HepG2 (cell line): ENCODE data around the gene ZNF48. TPM values are rescaled to one million over a fixed set of nuclear protein-coding genes. Genes with fewer than 3 reads are reported as not detected.

Experiments
- ADNP ChIP-seq: sonication (generic); formaldehyde crosslinking; IDR thresholded peaks from 2 replicates; pipeline ENCODE4 v1.4.0; 2020; ENCODE audit warnings: missing genetic modification reagents
- ATRX ChIP-seq: sonication (generic); formaldehyde crosslinking; IDR thresholded peaks from 2 replicates; pipeline ENCODE4 v1.4.0; 2020; ENCODE audit warnings: missing genetic modification reagents, borderline replicate concordance
- HOXA5 ChIP-seq: sonication (generic); formaldehyde crosslinking; IDR thresholded peaks from 2 replicates; pipeline ENCODE4 v1.4.0; 2020; ENCODE audit warnings: missing genetic modification reagents
- MLLT10 ChIP-seq: sonication (generic); formaldehyde crosslinking; IDR thresholded peaks from 2 replicates; pipeline ENCODE4 v1.4.0; 2020; ENCODE audit warnings: missing genetic modification reagents
- PBX3 ChIP-seq: sonication (generic); formaldehyde crosslinking; IDR thresholded peaks from 2 replicates; pipeline ENCODE4 v1.8.1; 2023; ENCODE audit warnings: missing genetic modification reagents, inconsistent platforms, borderline replicate concordance
- PITX1 ChIP-seq: sonication (generic); formaldehyde crosslinking; IDR thresholded peaks from 2 replicates; pipeline ENCODE4 v1.5.1; 2020; ENCODE audit warnings: mild to moderate bottlenecking, missing genetic modification reagents
- POGK ChIP-seq: sonication (generic); formaldehyde crosslinking; conservative IDR thresholded peaks from 2 replicates; pipeline ENCODE4 v1.8.0; 2022; ENCODE audit warnings: mild to moderate bottlenecking, moderate library complexity, missing genetic modification reagents
- RBM22 ChIP-seq: fragments of 200-400 bp; formaldehyde crosslinking; optimal IDR thresholded peaks from 2 replicates; pipeline ENCODE3; 2017; ENCODE audit warnings: mild to moderate bottlenecking, low read length, moderate library complexity
- REXO4 ChIP-seq: sonication (generic); formaldehyde crosslinking; IDR thresholded peaks from 2 replicates; pipeline ENCODE4 v1.8.0; 2022; ENCODE audit warnings: missing genetic modification reagents, mild to moderate bottlenecking, borderline replicate concordance
- SATB2 ChIP-seq: sonication (generic); formaldehyde crosslinking; IDR thresholded peaks from 2 replicates; pipeline ENCODE4 v1.5.0; 2020; ENCODE audit warnings: missing genetic modification reagents
- SKI ChIP-seq: fragments of 450-650 bp; IDR thresholded peaks from one replicate; pipeline ENCODE4 v1.6.1; 2018; ENCODE audit warnings: mild to moderate bottlenecking; ENCODE audit not compliant: partially characterized antibody
- SNAPC2 ChIP-seq: sonication (generic); formaldehyde crosslinking; IDR thresholded peaks from 2 replicates; pipeline ENCODE4 v1.8.1; 2022; ENCODE audit warnings: mild to moderate bottlenecking, missing genetic modification reagents
- SP2 ChIP-seq: sonication (generic); formaldehyde crosslinking; IDR thresholded peaks from 2 replicates; pipeline ENCODE4 v1.5.1; 2020; ENCODE audit warnings: mild to moderate bottlenecking, missing genetic modification reagents
- SRSF9 ChIP-seq: fragments of 200-400 bp; formaldehyde crosslinking; IDR thresholded peaks from 2 replicates; pipeline ENCODE4 v1.6.1; 2018; ENCODE audit warnings: borderline replicate concordance, mild to moderate bottlenecking, low read depth, low read length; ENCODE audit not compliant: insufficient read depth, poor library complexity, severe bottlenecking
- ZFP62 ChIP-seq: sonication (generic); formaldehyde crosslinking; IDR thresholded peaks from 2 replicates; pipeline ENCODE4 v1.4.0; 2020; ENCODE audit warnings: missing genetic modification reagents
- ZNF101 ChIP-seq: sonication (generic); formaldehyde crosslinking; IDR thresholded peaks from 2 replicates; pipeline ENCODE4 v1.4.0; 2020; ENCODE audit warnings: mild to moderate bottlenecking, low read depth, missing genetic modification reagents, borderline replicate concordance
- ZNF331 ChIP-seq: sonication (generic); formaldehyde crosslinking; IDR thresholded peaks from 2 replicates; pipeline ENCODE4 v1.4.0; 2020; ENCODE audit warnings: missing genetic modification reagents
- ZNF484 ChIP-seq: sonication (generic); formaldehyde crosslinking; IDR thresholded peaks from 2 replicates; pipeline ENCODE4 v1.5.1; 2020; ENCODE audit warnings: mild to moderate bottlenecking, low read depth, missing genetic modification reagents, borderline replicate concordance
- ZNF639 ChIP-seq: conservative IDR thresholded peaks from 2 replicates; pipeline ENCODE4 v1.6.1; 2018; ENCODE audit warnings: missing genetic modification reagents
- ZSCAN22 ChIP-seq: sonication (generic); formaldehyde crosslinking; IDR thresholded peaks from 2 replicates; pipeline ENCODE4 v1.4.0; 2020; ENCODE audit warnings: mild to moderate bottlenecking, missing genetic modification reagents
- polyA plus RNA-seq, 8 experiments: library from polyadenylated mRNA; depleted of rRNA in 3 of 8; stranded (reverse) in 7 of 8; unstranded in 1 of 8; fragments of >200 nt; fragmentation: Illumina TruSeq in 4 of 8; extraction: Trizol in 4 of 8; gene quantifications; 2 replicates each; pipeline versions ENCODE4 v1.2.1 to v1.2.3, GENCODE V29; 2011 to 2016; ENCODE audit warnings: low read depth in 4 of 8, missing spikeins in 1 of 8, mixed read lengths in 1 of 8; ENCODE audit not compliant: insufficient read depth in 1 of 8
- total RNA-seq, 5 experiments: library from RNA; depleted of rRNA; stranded (reverse); fragments of >200 nt; fragmentation: Illumina TruSeq; extraction: Trizol; gene quantifications; 2 replicates each; pipeline ENCODE4 v1.2.3, GENCODE V29; 2016; ENCODE audit warnings: low read depth in 1 of 5
- TF ChIP-seq, protein P1 (sequence below), 2 experiments: fragments of 450-650 bp in 1 of 2; sonication (generic) in 1 of 2; formaldehyde crosslinking; IDR thresholded peaks; 2 replicates each; pipeline versions ENCODE4 v1.5.0 to v1.8.0; 2020 to 2022; ENCODE audit warnings: mild to moderate bottlenecking in 1 of 2, missing genetic modification reagents in 1 of 2
- TF ChIP-seq, protein P2 (sequence below): fragments of 450-650 bp; IDR thresholded peaks from 2 replicates; pipeline ENCODE4 v1.6.1; 2017; ENCODE audit warnings: mild to moderate bottlenecking

ZNF48 gene
- total and polyA plus RNA-seq, 2 of the 13 experiments (the other 11 are each of a cell fraction or from before 2014, with no cell fraction given): 9.9 to 12.3 TPM

GRCh38 chr16:30370456-30371247 lies 24.6 kb upstream of the ZNF48 start, which contains the start of gene TBC1D10B (continued):
- TF ChIP-seq ZNF639: peak; percentile 95
- peak; percentile 95 for TF ChIP-seq SP2 (CRISPR knock-in tag)
- peak; percentile 100 for TF ChIP-seq HOXA5 (CRISPR knock-in tag)
- TF ChIP-seq ZNF484 (CRISPR knock-in tag): no peak
- no peak for TF ChIP-seq ZFP62 (CRISPR knock-in tag)
- TF ChIP-seq, protein P1, sequence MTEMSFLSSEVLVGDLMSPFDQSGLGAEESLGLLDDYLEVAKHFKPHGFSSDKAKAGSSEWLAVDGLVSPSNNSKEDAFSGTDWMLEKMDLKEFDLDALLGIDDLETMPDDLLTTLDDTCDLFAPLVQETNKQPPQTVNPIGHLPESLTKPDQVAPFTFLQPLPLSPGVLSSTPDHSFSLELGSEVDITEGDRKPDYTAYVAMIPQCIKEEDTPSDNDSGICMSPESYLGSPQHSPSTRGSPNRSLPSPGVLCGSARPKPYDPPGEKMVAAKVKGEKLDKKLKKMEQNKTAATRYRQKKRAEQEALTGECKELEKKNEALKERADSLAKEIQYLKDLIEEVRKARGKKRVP (CRISPR knock-in tag; IDR thresholded peaks at IDR 0.05): no peak
- TF ChIP-seq SATB2 (CRISPR knock-in tag): no peak
- no peak for TF ChIP-seq ATRX (CRISPR knock-in tag)
- no peak for TF ChIP-seq MLLT10 (CRISPR knock-in tag)
- no peak for TF ChIP-seq ZNF101 (CRISPR knock-in tag)
- TF ChIP-seq REXO4 (CRISPR knock-in tag): no peak
- TF ChIP-seq ZNF331: no peak
- no peak for TF ChIP-seq ZSCAN22
- no peak; the same call in 1 of the 2 replicates for TF ChIP-seq PITX1 (CRISPR knock-in tag)
- no peak for TF ChIP-seq SNAPC2 (CRISPR knock-in tag)
- TF ChIP-seq POGK (CRISPR knock-in tag): no peak
- TF ChIP-seq PBX3 (CRISPR knock-in tag): peak; percentile 92; the same call in 1 of the 2 replicates
- TF ChIP-seq, protein P2, sequence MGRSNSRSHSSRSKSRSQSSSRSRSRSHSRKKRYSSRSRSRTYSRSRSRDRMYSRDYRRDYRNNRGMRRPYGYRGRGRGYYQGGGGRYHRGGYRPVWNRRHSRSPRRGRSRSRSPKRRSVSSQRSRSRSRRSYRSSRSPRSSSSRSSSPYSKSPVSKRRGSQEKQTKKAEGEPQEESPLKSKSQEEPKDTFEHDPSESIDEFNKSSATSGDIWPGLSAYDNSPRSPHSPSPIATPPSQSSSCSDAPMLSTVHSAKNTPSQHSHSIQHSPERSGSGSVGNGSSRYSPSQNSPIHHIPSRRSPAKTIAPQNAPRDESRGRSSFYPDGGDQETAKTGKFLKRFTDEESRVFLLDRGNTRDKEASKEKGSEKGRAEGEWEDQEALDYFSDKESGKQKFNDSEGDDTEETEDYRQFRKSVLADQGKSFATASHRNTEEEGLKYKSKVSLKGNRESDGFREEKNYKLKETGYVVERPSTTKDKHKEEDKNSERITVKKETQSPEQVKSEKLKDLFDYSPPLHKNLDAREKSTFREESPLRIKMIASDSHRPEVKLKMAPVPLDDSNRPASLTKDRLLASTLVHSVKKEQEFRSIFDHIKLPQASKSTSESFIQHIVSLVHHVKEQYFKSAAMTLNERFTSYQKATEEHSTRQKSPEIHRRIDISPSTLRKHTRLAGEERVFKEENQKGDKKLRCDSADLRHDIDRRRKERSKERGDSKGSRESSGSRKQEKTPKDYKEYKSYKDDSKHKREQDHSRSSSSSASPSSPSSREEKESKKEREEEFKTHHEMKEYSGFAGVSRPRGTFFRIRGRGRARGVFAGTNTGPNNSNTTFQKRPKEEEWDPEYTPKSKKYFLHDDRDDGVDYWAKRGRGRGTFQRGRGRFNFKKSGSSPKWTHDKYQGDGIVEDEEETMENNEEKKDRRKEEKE: no peak
- no peak for TF ChIP-seq SRSF9
- no peak for TF ChIP-seq SKI
- TF ChIP-seq RBM22: no peak
- no peak for TF ChIP-seq ADNP (CRISPR knock-in tag)
